Activated T-cell treated with anti-CD3 and anti-CD28 coated beads, Interleukin-2, amount 50 U/mL, for 48 hours (primary cell): ENCODE data around the gene AXIN1.
"Not testable (repeated sequence)": the region's sequence is repeated elsewhere in the genome, so short reads cannot be mapped to it uniquely, and the experiment has no call there.

Source experiments
- DNase-seq, 2 experiments: peaks; one replicate each; pipeline ENCODE4 v3.0.0-alpha.2; 2020

Gene AXIN1

DNA sequence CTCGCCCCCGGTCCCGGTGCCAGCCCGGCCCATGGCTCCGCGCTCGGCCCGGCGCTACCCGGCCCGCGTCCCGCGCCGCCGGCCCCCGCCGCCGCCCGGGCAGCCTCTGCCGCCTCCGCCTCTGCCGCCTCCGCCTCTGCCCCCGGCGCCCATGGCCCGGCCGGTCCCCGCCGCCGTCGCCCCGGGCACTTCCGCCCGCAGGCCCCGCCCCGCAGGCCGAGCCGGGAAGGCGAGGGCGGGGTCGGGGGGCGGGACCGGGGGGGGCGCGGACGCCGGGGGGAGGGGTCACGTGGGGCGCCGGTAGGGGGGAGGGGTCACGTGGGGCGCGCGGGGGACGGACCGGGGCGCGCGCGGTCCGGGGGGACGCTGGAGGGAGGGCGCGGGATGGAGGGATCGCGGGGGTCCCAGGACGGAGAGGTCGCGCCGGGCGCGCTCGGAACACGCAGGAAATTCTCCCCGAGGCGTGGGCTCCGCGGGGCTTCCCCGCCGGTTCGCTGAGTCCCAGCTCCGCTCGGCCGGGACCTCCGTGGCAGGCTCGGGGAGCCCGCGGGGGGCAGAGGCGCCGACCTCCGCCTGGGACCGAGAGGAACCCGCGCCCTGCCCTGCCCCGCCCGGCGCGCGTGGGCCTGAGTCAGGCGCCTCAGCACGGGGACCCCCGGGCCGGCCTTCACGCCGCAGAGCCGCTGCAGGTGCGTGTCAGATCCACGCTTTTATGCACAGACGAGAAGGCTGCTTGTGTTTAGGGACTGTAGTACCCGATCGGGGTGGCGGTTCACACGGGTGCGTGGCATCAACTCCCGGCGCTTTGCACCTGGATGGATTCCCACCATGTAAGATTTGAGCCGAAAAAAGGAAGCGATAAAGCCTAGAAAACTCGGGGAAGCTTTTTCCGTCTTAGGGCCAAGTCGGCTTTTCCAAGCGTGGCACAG is 29.5 kb upstream of the AXIN1 start, which contains the start of gene PGAP6:
PGAP6 (minus strand) TSS at position 190 of the 929 bp plus-strand sequence; CDS start at position 33, 157 bp downstream.
- DNase-seq = peak; percentile 67 to 77

DNA sequence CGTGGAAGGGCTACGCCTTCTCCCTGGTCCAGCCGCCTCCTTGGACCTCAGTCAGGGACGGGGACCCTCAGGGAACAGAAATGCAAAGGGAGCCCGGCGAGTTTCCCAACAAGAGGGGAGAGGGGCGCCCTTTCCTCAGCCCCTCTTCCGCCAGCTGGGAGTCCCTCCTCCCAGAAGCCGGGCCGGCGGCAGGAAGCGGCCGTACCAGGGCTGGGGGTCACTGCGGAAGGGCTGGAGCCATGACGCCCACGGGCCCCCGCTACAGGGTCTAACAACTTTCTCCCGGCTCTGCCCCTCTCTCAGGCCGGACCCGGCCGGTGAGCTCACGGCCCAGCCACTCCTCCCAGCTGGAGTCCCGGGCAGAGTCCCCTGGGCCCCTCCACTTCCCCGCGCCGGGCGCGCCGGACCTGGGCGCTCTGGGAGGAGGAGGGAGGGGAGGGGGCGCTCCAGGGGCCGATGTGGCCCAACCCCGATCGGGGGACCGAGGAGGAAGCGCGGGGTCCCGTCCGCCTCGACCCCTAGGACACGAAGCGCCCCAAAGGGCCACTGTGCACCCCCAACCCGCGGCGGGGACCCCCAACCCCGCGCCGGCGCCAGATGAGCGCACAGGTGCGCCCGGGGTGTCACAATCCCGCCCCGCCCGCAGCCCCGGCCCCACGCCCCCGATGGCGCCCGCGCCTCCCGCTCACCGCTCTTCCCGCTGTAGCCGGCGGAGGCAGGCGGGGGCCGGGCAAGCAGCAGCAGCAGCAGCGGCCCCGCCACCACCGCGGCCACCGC is 28.7 kb upstream of the AXIN1 start:
- DNase-seq = peak in 1 of 2 experiments; percentile 54

DNA sequence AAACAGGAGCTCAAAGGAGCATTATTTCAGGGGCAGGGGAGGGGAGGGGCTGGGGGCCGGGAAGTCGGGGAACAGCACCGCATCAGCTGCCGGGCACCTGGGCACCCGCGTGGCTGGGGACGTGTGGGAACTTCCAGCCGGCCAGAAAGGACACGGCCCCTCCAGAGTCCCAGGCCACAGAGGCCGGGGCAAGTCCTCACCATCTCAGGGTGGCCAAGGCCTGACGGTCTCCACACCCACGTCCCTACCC is 28.2 kb upstream of the AXIN1 start:
- DNase-seq = no peak

DNA sequence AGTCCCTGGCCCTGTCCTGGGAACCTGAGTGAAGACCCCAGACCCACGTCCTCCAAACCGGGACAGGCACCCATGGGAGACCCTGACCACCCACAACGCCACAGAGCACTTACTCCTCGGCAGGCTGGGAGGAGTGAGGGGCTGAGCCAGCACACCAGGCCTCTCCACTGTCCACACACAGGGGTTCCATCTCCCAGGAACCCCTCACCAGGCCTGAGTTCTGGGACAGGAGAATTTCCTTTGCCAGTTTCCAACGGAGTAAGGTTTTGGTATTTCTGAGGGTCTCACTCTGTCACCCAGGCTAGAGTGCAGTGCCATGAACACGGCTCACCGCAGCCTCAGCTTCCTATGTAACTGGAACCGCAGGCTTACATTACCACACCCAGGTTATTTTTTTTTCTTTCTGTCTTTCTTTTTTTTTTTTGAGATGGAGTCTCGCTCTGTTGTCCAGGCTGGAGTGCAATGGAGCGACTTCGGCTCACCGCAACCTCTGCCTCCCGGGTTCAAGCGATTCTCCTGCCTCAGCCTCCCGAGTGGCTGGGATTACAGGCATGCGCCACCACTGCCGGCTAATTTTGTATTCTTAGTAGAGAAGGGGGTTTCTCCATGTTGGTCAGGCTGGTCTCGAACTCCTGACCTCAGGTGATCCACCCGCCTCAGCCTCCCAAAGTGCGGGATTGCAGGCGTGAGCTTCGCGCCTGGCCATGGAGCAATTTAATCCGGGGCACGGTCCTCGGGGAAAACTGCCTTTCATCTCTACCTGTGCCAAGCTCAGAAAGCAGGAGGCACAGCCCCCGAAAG is 27.6 kb upstream of the AXIN1 start:
- no peak for DNase-seq

DNA sequence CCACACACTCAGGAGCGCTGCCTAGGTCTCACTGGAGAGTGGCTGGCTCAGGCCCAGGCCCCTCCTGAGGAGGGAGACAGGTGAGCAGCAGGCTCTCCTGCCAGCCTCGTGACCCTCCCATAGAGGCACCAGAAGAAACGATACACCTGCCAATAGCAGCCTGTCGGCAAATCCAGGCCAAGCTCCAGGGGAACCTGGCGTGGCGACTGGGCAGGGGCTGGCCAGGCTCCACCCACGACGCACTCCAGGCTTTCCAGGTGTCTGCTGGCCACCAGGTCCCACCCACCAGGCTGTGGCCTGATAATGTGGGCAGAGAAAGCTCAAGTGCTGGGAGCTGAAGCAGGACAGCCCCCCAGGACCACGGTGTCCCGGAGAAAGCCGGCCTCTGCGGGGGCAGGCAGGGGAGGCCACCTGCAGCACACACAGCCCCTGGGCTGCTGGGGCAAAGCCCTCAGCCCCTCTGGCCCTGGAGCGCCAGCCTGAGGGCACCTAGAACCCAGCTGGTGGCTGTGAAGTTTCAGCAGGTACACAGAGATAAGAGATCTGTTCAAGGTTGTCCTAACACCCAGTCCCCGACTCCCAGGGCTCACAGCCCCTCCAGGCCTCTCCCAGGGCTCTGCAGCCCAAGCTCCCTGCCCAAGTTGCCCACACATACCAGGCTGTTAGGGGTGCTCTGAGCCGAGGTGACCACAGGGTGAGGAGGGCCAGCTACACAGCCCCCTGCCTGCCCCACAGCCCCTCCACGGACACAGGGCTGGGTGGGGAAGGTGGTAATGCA is 26.8 kb upstream of the AXIN1 start:
- DNase-seq = no peak

DNA sequence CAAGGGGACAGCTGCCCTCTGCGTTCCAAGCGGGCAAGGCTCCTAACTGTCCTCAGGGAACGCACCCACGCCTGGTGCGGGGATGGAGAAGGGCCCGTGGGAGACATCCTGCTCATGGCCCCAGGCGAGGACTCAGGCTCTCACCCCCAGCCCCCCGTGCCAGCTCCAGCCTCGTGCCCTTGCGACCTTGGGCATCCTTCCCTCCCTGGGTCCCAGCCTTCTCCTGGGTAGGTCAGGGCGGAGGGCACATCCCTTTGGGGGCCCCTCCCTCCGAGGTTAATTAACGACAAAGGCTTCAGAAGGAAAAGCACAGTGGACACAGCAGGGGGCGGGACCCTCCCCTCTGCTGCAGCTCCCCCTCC is 26.3 kb upstream of the AXIN1 start:
- DNase-seq = no peak

DNA sequence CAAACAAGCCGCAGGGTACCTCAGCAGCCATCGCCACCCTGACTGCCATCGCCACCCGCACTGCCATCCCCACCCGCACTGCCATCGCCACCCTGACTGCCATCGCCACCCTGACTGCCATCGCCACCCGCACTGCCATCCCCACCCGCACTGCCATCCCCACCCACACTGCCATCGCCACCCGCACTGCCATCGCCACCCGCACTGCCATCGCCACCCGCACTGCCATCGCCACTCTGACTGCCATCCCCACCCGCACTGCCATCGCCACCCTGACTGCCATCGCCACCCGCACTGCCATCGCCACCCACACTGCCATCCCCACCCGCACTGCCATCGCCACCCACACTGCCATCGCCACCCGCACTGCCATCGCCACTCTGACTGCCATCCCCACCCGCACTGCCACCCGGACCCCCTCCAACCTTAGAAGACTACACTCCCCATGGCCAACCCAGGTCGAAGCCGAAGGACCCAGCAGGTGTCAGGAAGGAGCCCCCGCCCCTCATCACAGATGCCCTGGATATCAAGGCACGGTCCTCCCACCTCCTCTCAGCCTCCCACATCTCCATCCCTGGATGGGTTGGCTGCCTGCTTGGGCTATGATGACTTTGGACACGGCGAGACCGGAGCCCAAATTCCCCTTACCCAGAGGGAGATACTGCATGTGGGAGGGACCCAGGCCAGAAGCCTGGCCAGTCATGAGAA is 25.7 kb upstream of the AXIN1 start:
- DNase-seq = not testable (repeated sequence)

DNA sequence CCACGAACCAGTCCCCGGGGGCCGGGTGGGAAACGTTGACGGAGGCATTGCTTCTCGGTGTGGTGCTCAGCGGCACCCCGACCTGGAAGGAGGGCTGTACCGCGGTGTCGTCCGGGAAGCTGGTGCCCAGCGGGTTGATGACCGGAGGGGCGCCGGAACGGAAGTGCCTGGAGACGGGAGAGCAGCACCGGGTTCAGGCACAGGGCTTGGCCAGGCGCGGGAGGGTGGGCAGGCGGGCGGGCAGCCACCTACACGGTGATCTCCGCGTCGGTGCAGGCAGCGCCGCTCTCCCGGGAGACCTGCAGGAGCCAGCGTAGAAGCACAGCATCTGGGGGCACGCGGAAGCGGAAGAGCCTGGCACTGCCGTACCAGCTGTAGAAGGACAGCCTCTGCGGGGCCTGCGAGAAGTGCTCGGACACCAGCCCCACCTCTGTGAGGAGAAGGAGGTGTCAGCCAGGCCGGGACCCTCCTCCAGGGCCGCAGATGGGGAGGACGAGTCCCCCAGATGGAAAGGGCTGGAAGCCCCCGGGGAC is 25.0 kb upstream of the AXIN1 start:
- no peak for DNase-seq

DNA sequence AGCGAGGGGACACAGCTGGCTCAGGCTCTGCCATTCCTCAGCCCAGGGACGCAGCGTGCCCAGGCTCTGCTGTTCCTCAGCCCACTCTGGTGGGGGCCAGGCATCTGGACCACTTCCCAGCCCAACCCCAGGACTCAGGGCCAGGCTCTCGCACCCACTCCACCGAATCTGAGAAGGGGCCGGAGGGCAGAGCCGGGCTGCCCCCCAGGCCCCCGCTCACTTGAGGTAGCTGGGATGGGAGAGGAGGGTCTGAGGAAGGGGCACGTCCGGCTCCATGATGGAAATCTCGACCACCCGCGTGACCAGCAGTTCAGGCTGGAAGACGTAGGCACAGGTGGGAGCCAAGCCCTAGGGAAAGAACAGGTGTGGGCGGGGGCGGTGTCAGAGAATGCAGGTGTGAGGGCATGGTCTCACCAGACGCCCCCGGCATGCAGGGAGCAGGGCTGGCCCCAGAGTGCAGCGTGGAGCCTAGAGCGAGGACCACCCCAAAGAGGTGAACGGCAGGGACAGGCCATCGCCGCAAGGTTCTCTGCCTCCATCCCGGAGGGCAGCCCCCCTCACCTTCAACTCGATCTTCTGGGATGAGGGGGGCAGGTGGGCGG is 24.4 kb upstream of the AXIN1 start:
- no peak for DNase-seq

DNA sequence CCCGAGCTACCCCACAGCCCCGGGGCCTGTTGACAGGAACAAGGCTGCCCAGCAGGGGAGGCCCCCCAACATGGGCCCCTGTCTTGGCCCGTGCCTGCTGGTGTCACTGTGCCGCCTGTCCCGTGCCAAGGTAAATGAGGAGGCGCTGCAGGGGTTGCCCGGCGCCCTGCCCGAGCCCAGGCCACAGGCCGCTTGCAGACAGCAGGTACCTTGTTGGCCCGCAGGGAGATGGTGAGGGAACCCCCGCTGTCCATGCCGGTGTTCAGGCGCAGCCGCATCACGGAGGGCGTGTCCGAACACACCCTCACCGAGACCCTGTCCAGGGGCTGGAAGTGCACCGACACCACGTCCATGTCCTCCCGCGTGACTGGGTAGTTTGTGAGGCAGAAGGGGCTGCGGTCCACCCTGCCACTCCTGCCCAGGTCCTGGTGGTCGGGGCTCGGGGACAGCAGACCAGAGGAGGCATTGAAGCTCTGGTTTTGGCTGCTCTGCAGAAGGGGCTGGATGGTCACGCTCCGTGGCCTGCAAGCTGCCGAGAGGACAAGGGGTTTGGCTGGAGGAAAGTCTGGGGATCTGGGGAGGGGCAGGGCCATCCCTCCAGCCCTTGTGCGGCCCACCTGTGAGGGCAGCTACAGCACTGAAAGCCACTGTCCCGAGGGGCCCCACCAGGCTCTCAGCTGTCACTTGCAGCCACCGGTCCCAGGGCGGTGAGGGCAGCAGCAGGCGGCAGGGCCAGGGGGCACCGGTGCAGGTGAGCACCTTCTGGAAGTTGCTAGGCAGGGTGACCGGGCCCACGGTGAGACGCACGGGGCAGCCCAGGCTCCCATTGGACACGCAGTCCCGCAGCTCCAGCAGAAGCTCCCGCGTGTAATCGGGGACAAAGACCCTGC is 23.6 kb upstream of the AXIN1 start:
- DNase-seq = no peak

DNA sequence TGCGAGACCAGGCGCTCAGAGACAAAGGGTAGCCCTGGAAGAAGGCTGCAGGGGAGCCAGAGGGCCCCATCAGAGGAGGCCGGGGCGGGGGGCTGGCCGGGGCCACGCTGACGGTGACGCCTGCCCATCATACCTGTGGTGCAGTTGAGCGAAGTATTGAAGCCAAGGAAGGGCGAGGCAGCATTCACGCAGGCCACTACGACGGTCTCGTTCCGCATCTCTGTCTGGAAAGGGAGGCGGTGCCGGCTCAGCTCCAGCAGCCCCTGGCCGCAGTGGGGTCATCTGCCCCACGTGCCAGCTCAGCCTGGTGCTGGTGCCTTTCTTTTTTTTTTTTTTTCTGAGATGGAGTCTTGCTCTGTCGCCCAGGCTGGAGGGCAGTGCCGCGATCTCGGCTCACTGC is 22.7 kb upstream of the AXIN1 start:
- DNase-seq = no peak

DNA sequence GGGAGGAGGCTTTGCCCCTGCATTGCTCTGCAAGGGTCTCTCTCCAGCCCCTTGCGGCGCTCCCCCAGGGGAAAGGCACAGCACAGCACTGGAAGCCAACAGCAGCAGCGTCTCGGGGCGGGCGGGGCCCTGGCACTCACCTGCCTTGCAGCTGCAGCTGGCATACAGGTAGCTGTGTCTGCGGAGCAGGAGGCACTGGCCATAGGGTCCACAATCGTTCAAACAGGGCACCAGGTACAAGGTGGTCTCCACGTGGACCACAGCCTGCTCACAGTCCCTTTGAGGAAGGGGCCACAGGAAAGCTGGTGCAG is 22.0 kb upstream of the AXIN1 start:
- no peak for DNase-seq

DNA sequence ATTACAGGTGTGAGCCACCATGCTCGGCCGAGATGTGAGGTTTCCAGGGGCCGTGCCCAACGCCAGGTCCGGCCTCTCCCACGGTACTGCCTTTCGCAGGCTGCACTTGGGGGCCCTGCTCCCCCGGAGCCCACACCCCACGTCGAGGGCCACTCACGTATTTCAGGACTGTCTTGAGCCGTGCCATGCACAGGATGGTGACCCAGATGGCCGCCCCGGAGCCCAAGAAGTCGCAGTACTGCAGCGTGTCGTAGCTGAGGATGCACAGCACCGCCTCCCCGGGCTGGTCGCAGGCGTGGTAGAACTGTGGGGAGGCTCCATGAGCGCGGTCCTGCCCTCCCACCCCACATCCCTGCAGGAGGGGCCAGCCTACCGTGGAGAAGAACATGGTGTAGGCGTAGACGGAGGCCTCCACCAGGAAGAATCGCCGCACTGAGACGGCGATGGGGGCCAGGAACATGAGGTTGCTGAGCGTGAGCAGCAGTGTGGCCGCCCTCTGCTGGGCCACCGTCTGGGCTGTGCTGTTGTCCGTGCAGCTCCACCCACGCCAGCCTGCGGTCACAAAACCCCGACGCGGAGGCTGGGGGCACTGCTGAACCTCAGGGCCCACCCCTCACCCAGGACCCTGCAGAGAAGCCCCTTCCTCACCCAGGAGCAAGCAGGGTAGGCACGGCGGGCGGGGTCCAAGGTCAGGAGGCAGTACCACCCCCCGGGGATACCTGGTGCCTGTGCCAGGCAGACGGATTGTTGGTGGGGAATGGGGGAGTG is 21.5 kb upstream of the AXIN1 start:
- no peak for DNase-seq

DNA sequence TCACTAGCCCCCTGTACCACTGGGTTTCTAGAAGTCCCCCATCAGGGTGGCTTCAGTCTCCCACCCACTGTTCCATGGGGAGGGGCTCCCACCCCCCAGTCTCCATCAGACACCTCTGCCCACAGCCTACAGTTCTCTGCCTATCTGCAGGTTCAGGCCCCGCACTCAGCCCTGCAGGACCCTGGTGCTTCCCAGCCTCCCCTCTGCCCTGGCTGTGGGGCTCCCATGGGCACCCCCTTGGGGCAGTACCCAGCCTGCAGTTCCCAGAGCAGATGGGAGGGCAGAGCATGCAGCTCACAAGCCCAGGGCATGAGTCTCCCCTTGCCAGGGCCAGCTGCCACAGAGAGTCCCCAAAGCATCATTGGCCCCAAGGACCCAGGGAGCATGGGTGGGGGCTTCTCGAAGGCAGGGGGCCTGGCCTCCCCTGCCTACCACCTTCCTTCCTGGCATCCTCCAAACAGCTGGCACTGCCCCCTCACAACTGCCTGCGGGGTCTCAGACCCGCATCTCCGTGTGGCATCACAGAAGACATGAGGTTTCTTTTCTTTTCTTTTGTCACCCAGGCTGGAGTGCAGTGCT is 20.6 kb upstream of the AXIN1 start:
- DNase-seq = no peak

DNA sequence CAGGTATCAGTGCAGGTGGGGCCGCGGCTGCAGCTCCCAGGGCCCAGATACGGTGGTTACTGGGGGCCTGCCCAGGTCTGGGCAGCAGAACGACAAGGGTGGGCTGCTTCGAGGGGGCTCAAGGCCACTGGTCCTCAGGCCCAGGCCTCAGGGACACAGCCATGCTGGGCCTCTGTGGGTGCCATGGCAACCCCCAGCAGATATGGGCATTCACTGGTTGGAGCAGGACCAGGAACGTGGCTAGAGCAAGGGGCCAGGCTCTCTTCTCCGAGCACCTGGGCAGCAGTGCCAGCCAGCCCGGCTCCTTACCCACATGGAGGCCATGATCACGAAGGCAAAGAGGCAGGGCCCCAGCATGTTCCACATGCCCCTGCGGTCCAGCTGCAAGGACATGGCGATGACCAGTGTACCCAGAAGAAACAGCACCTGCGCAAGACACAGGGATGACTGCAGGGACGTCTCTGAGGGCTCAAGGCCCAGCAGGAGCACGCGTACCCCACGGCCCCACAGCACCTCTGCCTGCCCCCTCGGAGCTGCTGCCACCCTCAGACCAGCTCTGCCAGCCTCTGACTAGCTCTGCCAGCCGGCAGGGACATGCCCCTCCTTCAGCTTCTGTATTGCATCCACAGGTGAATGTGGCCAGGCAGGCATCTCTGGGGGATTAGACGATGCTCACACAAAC is 19.9 kb upstream of the AXIN1 start:
- DNase-seq = no peak

DNA sequence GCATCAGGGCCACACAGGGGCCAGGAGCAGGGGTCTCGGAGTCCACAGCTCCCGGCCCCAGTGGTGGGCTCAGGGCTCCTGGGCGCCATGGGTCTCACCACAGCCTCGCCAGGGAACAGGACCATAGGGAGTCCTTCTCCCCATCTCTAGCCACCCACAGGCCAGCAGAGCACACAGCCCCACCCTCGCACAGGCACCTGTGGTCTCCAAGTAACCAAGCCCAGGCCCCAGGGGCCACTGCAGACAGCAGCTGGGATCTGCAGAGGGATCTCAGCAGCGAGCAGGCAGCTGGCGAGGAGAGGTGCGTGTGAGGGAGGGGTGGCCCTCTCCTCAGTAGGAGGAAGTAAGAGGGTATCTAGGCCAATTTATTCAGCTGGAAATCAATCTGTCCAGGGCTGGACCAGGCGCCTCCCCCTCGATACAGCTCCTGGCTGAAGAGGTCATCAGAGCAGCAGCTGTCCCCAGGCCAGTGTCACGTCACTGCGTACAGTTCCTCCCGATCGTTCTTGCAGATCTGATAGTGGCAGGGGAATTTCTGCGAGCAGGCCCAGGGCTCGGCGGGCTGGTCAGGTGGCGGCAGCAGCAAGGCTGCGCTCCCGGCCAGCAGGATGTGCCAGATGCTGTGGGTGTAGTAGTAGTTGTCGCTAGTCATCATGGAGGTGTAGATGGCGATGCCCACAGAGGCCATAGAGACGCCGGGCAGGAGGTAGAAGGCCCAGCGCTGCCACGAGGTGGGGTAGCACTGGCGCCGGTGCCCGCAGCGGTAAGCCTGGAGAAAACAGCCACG is 19.2 kb upstream of the AXIN1 start:
- DNase-seq = no peak

DNA sequence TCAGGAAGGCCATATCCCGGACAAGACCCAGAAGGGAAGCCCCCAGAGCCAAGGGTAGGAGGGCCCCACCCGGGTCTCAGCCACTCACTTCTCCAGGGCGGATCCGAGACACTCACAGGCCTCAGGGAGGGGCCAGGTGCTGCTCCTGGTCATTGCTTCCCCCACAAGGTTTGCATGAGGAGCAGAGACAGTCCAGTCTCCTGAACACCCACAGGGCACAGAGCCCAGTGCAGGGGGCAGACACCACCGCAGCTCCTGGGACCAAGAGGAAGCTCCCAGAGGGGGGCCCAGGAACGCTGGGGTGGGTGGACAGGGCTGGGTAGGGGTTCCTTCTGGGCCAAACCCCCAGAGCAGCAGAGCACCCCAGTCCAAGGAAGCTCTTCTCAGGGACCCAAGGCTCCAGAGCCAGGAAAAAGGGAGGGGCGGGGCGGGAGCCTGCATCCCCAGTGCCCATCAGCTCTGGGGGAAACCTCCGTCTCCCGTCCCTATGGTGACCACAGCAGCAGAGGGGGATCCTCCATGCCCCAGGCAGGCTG is 18.5 kb upstream of the AXIN1 start:
- no peak for DNase-seq
